Measurements from ENCODE around the gene SIGLEC7.

The SIGLEC7 gene

DNA sequence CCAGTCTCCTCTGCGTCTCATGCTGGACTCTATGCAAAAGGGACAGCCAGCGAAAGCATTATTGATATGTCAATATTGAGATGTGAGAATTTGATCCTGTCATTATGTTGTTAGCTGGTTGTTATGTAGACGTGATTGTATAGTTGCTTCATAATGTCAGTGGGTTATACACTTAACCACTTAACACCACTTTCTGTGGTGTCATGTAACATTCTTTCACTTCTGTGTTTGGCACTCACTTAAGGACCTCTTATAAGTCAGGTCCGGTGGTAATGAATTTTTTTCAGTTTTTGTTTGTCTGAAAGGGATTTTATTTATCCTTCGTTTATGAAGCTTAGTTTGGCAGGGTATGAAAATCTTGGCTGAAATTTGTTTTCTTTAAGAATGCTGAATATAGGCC is 7.1 kb upstream of the SIGLEC7 start:
- TF ChIP-seq, protein P1, sequence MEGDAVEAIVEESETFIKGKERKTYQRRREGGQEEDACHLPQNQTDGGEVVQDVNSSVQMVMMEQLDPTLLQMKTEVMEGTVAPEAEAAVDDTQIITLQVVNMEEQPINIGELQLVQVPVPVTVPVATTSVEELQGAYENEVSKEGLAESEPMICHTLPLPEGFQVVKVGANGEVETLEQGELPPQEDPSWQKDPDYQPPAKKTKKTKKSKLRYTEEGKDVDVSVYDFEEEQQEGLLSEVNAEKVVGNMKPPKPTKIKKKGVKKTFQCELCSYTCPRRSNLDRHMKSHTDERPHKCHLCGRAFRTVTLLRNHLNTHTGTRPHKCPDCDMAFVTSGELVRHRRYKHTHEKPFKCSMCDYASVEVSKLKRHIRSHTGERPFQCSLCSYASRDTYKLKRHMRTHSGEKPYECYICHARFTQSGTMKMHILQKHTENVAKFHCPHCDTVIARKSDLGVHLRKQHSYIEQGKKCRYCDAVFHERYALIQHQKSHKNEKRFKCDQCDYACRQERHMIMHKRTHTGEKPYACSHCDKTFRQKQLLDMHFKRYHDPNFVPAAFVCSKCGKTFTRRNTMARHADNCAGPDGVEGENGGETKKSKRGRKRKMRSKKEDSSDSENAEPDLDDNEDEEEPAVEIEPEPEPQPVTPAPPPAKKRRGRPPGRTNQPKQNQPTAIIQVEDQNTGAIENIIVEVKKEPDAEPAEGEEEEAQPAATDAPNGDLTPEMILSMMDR (IDR thresholded peaks at IDR 0.05; ENCODE audit: insufficient read depth, low read length, poor library complexity, severe bottlenecking): no peak
- Histone ChIP-seq H3K27me3 (replicated peaks; ENCODE audit: control insufficient read depth, insufficient read depth, low read length) (peaks cover 3% of the 10 kb centered on the region), H3K4me3 (replicated peaks; ENCODE audit: low read depth, low read length) (no peak overlapping the region), H3K36me3 (ENCODE audit: control insufficient read depth, insufficient read depth, low read length) (no peaks in the 10 kb centered on the region)
- no peak for DNase-seq (ENCODE audit: extremely low read depth, insufficient read length)

DNA sequence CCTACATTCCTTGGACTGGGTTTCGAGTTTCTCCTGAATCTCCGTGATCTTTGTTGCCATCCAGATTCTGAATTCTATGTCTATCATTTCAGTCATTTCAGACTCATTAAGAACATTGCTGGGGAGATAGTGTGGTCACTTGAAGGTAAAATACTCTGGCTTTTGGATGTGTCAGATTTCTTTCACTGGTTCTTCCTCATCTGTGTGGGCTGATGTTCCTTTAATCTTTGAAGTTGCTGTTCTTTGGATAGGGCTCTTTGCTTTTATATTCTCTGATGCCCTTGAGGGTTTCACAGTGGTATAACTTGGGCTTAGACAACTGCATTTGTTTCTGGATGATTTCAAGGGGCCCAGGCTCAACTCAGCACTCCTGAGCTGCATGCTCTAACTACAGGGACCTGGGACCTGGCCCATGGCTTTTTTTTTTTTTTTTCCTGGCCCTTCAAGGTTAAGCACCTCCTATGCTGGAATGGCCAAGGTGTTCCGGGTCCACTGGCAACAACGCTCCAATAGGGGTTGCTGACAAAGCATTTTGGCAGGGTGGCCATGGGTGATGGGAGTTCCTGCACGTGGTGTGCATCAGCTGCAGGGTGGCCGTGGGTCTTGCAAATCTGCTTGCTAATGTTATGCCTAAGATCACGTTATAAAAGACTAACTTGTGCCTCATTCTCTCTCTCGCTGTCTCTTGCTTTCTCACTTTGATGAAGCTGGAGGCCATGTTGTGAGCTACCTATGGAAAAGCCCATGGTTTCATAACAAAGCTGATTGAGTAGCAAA is 5.9 kb upstream of the SIGLEC7 start:
- H3K27me3 ChIP-seq (replicated peaks; ENCODE audit: control insufficient read depth, insufficient read depth, low read length): peaks cover 1% of the 10 kb centered on the region
- no peak for DNase-seq (ENCODE audit: extremely low read depth, insufficient read length)
- H3K36me3 ChIP-seq (ENCODE audit: control insufficient read depth, insufficient read depth, low read length): no peaks in the 10 kb centered on the region
- TF ChIP-seq, protein P1 (IDR thresholded peaks at IDR 0.05; ENCODE audit: insufficient read depth, low read length, poor library complexity, severe bottlenecking): no peak
- H3K4me3 ChIP-seq (replicated peaks; ENCODE audit: low read depth, low read length): no peak overlapping the region

DNA sequence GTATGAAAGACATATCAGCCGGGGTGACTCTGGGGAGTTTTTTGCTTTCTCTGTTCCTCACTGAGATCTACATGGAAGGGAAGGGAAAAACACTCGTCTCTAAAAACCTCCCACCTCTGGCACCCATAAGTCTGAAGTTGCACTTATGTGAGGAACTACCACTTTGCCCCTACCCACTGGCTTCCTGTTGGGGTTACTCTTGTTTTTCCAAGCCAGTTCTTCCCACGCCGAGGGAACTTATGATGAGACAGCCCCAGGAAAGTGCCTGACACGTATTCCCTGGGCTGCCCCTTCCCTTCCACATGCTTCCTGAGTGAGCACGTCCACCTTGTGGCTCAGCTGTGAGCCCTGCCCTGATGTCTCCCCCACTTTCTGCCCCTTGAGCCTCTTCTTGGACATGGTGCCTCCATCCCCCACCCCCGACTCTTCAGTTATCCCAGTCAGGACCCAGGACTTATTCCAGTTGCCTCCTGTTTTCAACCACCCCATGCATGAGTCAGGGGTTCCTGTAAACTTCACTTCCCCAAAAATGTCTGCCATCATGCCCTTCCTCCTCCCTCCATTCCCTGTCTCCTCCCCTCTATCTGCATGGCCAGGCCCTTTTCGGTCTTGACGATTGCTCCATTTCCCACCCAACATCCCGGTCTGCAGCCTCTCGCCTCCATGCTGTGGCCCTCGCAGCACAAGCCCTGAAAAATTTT is 5.1 kb upstream of the SIGLEC7 start:
- H3K27me3 ChIP-seq (replicated peaks; ENCODE audit: control insufficient read depth, insufficient read depth, low read length): peaks cover 6% of the 10 kb centered on the region
- no peaks in the 10 kb centered on the region for H3K36me3 ChIP-seq (ENCODE audit: control insufficient read depth, insufficient read depth, low read length)
- TF ChIP-seq, protein P1 (IDR thresholded peaks at IDR 0.05; ENCODE audit: insufficient read depth, low read length, poor library complexity, severe bottlenecking): no peak
- DNase-seq (ENCODE audit: extremely low read depth, insufficient read length): no peak
- H3K4me3 ChIP-seq (replicated peaks; ENCODE audit: low read depth, low read length): no peak overlapping the region

DNA sequence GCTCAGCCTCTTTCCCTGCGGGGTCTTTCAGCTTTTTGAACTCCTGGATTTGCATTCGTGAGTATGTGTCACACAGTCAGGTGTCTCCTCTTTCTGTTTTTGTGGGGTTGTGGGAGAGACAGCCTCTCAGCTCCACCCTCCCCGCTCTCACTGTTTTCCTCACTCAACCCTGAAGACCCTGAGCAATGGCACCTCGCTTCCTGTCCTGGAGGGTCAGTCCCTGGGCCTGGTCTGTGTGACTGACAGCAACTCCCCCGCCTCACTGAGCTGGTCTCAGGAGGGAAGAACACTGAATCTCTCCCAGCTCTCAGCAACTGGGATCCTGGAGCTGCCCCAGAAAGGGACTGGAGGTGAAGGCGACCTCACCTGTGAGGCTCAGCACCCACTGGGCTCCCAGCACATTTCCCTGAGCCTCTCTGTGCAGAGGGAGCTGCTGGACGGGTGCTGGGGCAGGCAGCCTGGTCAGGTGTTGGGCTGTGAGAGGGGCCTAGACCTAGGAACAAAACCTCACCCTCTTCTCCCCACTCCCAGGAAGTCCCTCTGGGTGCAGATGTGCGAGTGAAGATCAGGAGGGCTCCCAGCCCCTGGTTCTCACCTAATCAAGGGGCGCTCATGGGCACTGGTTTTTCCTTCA is 4.2 kb upstream of the SIGLEC7 start:
- TF ChIP-seq, protein P1 (IDR thresholded peaks at IDR 0.05; ENCODE audit: insufficient read depth, low read length, poor library complexity, severe bottlenecking): no peak
- DNase-seq (ENCODE audit: extremely low read depth, insufficient read length): no peak
- H3K4me3 ChIP-seq (replicated peaks; ENCODE audit: low read depth, low read length): no peak overlapping the region
- H3K36me3 ChIP-seq (ENCODE audit: control insufficient read depth, insufficient read depth, low read length): no peaks in the 10 kb centered on the region
- peaks cover 7% of the 10 kb centered on the region for H3K27me3 ChIP-seq (replicated peaks; ENCODE audit: control insufficient read depth, insufficient read depth, low read length)

DNA sequence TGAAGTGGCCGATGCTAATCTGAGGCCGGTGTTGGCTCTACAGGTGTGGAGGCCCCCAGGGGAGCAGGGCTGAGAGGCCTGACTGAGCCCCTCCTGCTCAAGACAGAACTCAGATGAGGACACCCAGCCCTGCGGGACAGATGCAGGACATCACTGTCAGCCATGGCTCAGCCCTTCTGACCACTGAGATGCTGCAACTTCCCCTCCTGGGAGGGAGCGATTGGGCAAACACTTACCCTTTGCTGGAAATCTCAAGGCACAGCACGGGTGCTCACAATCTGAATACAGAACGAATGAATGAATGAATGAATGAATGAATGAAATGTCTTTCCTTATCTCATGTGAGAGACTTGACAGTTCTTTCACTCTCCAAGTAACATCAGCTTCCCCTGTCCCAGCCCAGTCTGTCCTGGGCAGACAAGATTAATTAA is 3.5 kb upstream of the SIGLEC7 start:
- TF ChIP-seq, protein P1 (IDR thresholded peaks at IDR 0.05; ENCODE audit: insufficient read depth, low read length, poor library complexity, severe bottlenecking): no peak

More for the DNA sequence above, 3.5 kb upstream of the SIGLEC7 start:
- Histone ChIP-seq H3K27me3 (replicated peaks; ENCODE audit: control insufficient read depth, insufficient read depth, low read length) (peaks cover 7% of the 10 kb centered on the region), H3K36me3 (ENCODE audit: control insufficient read depth, insufficient read depth, low read length) (no peaks in the 10 kb centered on the region), H3K4me3 (replicated peaks; ENCODE audit: low read depth, low read length) (no peak overlapping the region)
- no peak for DNase-seq (ENCODE audit: extremely low read depth, insufficient read length)
